IMR-90 (cell line): ENCODE results near the gene COX17.

Experiments
- CEBPB ChIP-seq: IDR thresholded peaks from 2 replicates; pipeline ENCODE4 v1.6.1; 2012; ENCODE audit warnings: low read depth, low read length, improper control_type of control experiment
- FOS ChIP-seq: fragments of 150-350 bp; IDR thresholded peaks from 2 replicates; pipeline ENCODE4 v1.6.1; 2016; ENCODE audit warnings: low read depth, low read length
- MAZ ChIP-seq: IDR thresholded peaks from 2 replicates; pipeline ENCODE4 v1.6.1; 2012; ENCODE audit warnings: low read depth, mild to moderate bottlenecking, low read length, improper control_type of control experiment, moderate library complexity, borderline replicate concordance
- NFE2L2 ChIP-seq: fragments of 150-350 bp; IDR thresholded peaks from 2 replicates; pipeline ENCODE4 v1.6.1; 2016; ENCODE audit warnings: low read depth, mild to moderate bottlenecking, low read length
- POLR2A ChIP-seq: IDR thresholded peaks from 2 replicates; pipeline ENCODE4 v1.6.1; 2012; ENCODE audit warnings: mild to moderate bottlenecking, low read depth, low read length
- RAD21 ChIP-seq: IDR thresholded peaks from 2 replicates; pipeline ENCODE4 v1.6.1; 2012; ENCODE audit warnings: low read length, improper control_type of control experiment
- RCOR1 ChIP-seq: IDR thresholded peaks from 2 replicates; pipeline ENCODE4 v1.6.1; 2012; ENCODE audit warnings: mild to moderate bottlenecking, low read length, improper control_type of control experiment; ENCODE audit not compliant: insufficient replicate concordance
- RFX5 ChIP-seq: IDR thresholded peaks from 2 replicates; pipeline ENCODE4 v1.8.0; 2012; ENCODE audit warnings: low read depth, mild to moderate bottlenecking, low read length, moderate library complexity
- SMC3 ChIP-seq: fragments of 150-350 bp; IDR thresholded peaks from 2 replicates; pipeline ENCODE4 v1.6.1; 2016; ENCODE audit warnings: low read depth, mild to moderate bottlenecking, antibody characterized with exemption, low read length, moderate library complexity
- TF ChIP-seq, protein P1 (sequence below): conservative IDR thresholded peaks from 2 replicates; pipeline ENCODE4 v1.5.1; 2012; ENCODE audit warnings: mild to moderate bottlenecking, low read depth, low read length, improper control_type of control experiment
- TF ChIP-seq, protein P2 (sequence below): fragments of 150-350 bp; IDR thresholded peaks from 2 replicates; pipeline ENCODE4 v1.6.1; 2017; ENCODE audit warnings: mild to moderate bottlenecking, antibody characterized with exemption, low read length, low read depth

DNA sequence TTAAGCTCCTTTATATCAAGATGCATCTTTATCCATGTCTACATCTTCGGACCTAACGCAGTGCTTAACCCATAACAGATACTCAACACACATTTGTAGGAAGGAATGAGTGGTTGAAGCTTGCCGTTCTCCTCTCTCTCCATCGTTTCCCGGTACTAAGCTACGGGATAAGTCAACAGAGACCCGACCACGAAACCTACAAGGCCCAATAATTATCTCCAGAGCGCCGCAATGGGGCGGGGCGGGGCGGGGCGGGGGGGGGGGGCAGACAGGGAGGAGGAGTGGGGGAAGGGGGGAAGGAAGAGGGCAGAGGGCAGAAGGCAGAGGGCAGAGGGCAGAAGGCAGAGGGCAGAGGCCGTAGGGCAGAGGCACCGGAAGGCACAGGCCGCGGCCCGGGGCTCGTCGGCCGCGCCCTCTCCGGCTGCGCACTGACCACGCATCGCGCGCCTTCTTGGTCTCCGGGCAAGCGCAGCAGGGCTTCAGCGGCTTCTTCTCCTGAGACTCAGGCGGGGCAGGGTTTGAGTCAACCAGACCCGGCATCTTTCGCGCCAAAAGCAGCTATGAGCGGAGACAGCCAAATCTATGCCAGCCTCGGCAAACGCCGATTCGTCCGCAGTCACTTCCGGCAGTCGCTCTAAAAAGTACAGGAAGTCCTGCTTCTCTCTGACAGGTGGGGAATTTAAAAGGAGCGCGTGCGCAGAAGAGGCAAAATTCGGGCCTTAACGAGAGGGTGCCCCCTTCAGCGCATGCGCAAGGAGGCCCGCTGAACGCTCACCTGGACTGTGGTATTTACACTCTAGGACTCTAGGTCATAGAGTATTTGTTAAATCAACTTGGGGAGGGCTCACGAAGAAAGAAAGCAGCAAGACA lies at the start of gene COX17:
- TF ChIP-seq, protein P1, sequence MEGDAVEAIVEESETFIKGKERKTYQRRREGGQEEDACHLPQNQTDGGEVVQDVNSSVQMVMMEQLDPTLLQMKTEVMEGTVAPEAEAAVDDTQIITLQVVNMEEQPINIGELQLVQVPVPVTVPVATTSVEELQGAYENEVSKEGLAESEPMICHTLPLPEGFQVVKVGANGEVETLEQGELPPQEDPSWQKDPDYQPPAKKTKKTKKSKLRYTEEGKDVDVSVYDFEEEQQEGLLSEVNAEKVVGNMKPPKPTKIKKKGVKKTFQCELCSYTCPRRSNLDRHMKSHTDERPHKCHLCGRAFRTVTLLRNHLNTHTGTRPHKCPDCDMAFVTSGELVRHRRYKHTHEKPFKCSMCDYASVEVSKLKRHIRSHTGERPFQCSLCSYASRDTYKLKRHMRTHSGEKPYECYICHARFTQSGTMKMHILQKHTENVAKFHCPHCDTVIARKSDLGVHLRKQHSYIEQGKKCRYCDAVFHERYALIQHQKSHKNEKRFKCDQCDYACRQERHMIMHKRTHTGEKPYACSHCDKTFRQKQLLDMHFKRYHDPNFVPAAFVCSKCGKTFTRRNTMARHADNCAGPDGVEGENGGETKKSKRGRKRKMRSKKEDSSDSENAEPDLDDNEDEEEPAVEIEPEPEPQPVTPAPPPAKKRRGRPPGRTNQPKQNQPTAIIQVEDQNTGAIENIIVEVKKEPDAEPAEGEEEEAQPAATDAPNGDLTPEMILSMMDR: no peak
- peak; percentile 68; the same call in 1 of the 2 replicates for TF ChIP-seq POLR2A
- no peak for TF ChIP-seq NFE2L2
- TF ChIP-seq, protein P2, sequence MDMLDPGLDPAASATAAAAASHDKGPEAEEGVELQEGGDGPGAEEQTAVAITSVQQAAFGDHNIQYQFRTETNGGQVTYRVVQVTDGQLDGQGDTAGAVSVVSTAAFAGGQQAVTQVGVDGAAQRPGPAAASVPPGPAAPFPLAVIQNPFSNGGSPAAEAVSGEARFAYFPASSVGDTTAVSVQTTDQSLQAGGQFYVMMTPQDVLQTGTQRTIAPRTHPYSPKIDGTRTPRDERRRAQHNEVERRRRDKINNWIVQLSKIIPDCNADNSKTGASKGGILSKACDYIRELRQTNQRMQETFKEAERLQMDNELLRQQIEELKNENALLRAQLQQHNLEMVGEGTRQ: no peak
- no peak for TF ChIP-seq CEBPB
- no peak for TF ChIP-seq SMC3
- TF ChIP-seq RAD21: no peak
- TF ChIP-seq RFX5: no peak
- TF ChIP-seq RCOR1: no peak
- no peak for TF ChIP-seq FOS
- peak; percentile 25; the same call in 1 of the 2 replicates for TF ChIP-seq MAZ
